Measurements from ENCODE around the gene EXOC6B. TPM values are rescaled to one million over a fixed set of nuclear protein-coding genes. Genes with fewer than 3 reads are reported as not detected.
"Not testable (repeated sequence)": the region's sequence is repeated elsewhere in the genome, so short reads cannot be mapped to it uniquely, and the experiment has no call there.

EXOC6B gene
- total RNA-seq, 1 donor from 2014 or later: 35.2 TPM

GRCh38 chr2:72427022-72427861 lies 398.6 kb downstream of the EXOC6B start:
- ATAC-seq (peak; percentile 37), DNase-seq (no peak)
- Histone ChIP-seq H3K9me3 (no peaks in the 10 kb centered on the region), H3K27me3 (no peaks in the 10 kb centered on the region), H3K27ac (no peak overlapping the region), H3K36me3 (no peaks in the 10 kb centered on the region), H3K4me3 (no peak overlapping the region), H3K4me1 (no peaks in the 10 kb centered on the region)
- TF ChIP-seq CTCF (IDR thresholded peaks at IDR 0.05): no peak
- intact Hi-C loops (cut with DNase I): no loop called here

GRCh38 chr2:72425996-72426395 lies 399.8 kb downstream of the EXOC6B start:
- no peaks in the 10 kb centered on the region for H3K9me3 ChIP-seq
- no peak overlapping the region for H3K27ac ChIP-seq
- ATAC-seq: no peak
- H3K4me1 ChIP-seq: no peaks in the 10 kb centered on the region
- no peak for DNase-seq
- TF ChIP-seq CTCF (IDR thresholded peaks at IDR 0.05): no peak
- H3K27me3 ChIP-seq: no peaks in the 10 kb centered on the region
- H3K4me3 ChIP-seq: no peak overlapping the region
- no peaks in the 10 kb centered on the region for H3K36me3 ChIP-seq
- intact Hi-C loops (cut with DNase I): no loop called here

- DNase-seq (no peak), ATAC-seq (no peak)
- Histone ChIP-seq H3K4me1 (no peaks in the 10 kb centered on the region), H3K4me3 (no peak overlapping the region), H3K9me3 (no peaks in the 10 kb centered on the region), H3K27me3 (no peaks in the 10 kb centered on the region), H3K27ac (no peak overlapping the region), H3K36me3 (no peaks in the 10 kb centered on the region)
- intact Hi-C loops (cut with DNase I): no loop called here
- TF ChIP-seq CTCF (IDR thresholded peaks at IDR 0.05): no peak
Measured at GRCh38 chr2:72423756-72424155, 402.1 kb downstream of the EXOC6B start.

- ATAC-seq; H3K27ac ChIP-seq; H3K4me1 ChIP-seq; H3K27me3 ChIP-seq; intact Hi-C loops (cut with DNase I); H3K9me3 ChIP-seq; DNase-seq; H3K4me3 ChIP-seq; H3K36me3 ChIP-seq: not testable (repeated sequence)
Measured at GRCh38 chr2:72421771-72422379, 404.0 kb downstream of the EXOC6B start.

GRCh38 chr2:72415781-72416475 lies 409.9 kb downstream of the EXOC6B start:
- H3K27me3 ChIP-seq: no peaks in the 10 kb centered on the region
- no peaks in the 10 kb centered on the region for H3K4me1 ChIP-seq
- DNase-seq (no peak), ATAC-seq (no peak)
- H3K27ac ChIP-seq: no peak overlapping the region
- no peak for TF ChIP-seq CTCF (IDR thresholded peaks at IDR 0.05)
- H3K4me3 ChIP-seq: no peak overlapping the region
- H3K36me3 ChIP-seq: no peaks in the 10 kb centered on the region
- no peaks in the 10 kb centered on the region for H3K9me3 ChIP-seq
- intact Hi-C loops (cut with DNase I): no loop called here

- H3K9me3 ChIP-seq: no peaks in the 10 kb centered on the region
- H3K27me3 ChIP-seq: no peaks in the 10 kb centered on the region
- H3K4me1 ChIP-seq: no peaks in the 10 kb centered on the region
- no peak for DNase-seq
- intact Hi-C loops (cut with DNase I): no loop called here
- ATAC-seq: no peak
- H3K27ac ChIP-seq: no peak overlapping the region
- no peaks in the 10 kb centered on the region for H3K36me3 ChIP-seq
- no peak for TF ChIP-seq CTCF (IDR thresholded peaks at IDR 0.05)
- no peak overlapping the region for H3K4me3 ChIP-seq
Measured at GRCh38 chr2:72415241-72415661, 410.6 kb downstream of the EXOC6B start.

All from upper lobe of right lung (tissue), 1 donor.